Endothelial cell of umbilical vein (primary cell): ENCODE results near the gene MACROD2. TPM values are rescaled to one million over a fixed set of nuclear protein-coding genes. Genes with fewer than 3 reads are reported as not detected.

Experiments used
- BruUV-seq: library from RNA; stranded (reverse); fragments of 400-500 nt; replicated peaks from 2 replicates; lab custom pipeline; 2021; lab: Mats Ljungman, UMichigan
- CTCF ChIA-PET: fragments of 300-600, 350-600 bp; sonication (Branson Sonifier 250); formaldehyde crosslinking; loops from one replicate; lab custom pipeline; 2021; ENCODE audit warnings: antibody characterized with exemption, inconsistent platforms; lab: Charles Lee
- POLR2A ChIA-PET: fragments of 300-600, 350-600 bp; sonication (Branson Sonifier 250); formaldehyde crosslinking; loops from one replicate; lab custom pipeline; 2021; ENCODE audit warnings: antibody characterized with exemption, inconsistent platforms; lab: Charles Lee
- DNase-seq: peaks from one replicate; pipeline ENCODE4 v3.0.0-alpha.2; 2011; ENCODE audit warnings: low read depth, low spot score
- FAIRE-seq: peaks from 2 replicates; lab custom pipeline; 2011; peaks lifted over from hg19 to GRCh38; lab: Jason Lieb, UNC
- H2AFZ ChIP-seq: 2 replicates; pipeline ENCODE4 v1.6.0; 2012; ENCODE audit warnings: low read depth, low read length, control low read depth, inconsistent platforms
- H3K27ac ChIP-seq: 2 replicates; pipeline ENCODE4 v1.5.1; 2011; ENCODE audit warnings: low read depth, mild to moderate bottlenecking, control low read depth, low read length, moderate library complexity; ENCODE audit not compliant: insufficient read depth
- H3K27me3 ChIP-seq, 2 experiments: 2 replicates each; pipeline versions ENCODE4 v1.6.0 to v1.6.1; 2011; ENCODE audit warnings: low read length in 2 of 2, mixed read lengths in 1 of 2; ENCODE audit not compliant: control insufficient read depth in 2 of 2, insufficient read depth in 2 of 2
- H3K36me3 ChIP-seq, 2 experiments: 2 replicates in 1 of 2; 3 replicates in 1 of 2; pipeline ENCODE4 v1.5.1; 2011; ENCODE audit warnings: low read length in 2 of 2, mild to moderate bottlenecking in 1 of 2, moderate library complexity in 1 of 2; ENCODE audit not compliant: control insufficient read depth in 2 of 2, insufficient read depth in 2 of 2; ENCODE audit errors: extremely low read depth in 1 of 2
- H3K4me1 ChIP-seq: 3 replicates; pipeline ENCODE4 v1.5.1; 2011; ENCODE audit warnings: mild to moderate bottlenecking, low read length; ENCODE audit not compliant: control insufficient read depth, insufficient read depth; ENCODE audit errors: extremely low read depth
- H3K4me2 ChIP-seq: 2 replicates; pipeline ENCODE4 v1.6.1; 2011; ENCODE audit warnings: low read length, control low read depth, mixed read lengths; ENCODE audit not compliant: insufficient read depth
- H3K4me3 ChIP-seq, 3 experiments: fragments of 200-600 bp in 1 of 3; sonication (generic), shearing (Covaris generic) in 1 of 3; replicated peaks in 1 of 3; 2 replicates each; pipeline ENCODE4 v1.5.1; 2011 to 2016; ENCODE audit warnings: control low read depth in 3 of 3, low read length in 3 of 3, mild to moderate bottlenecking in 2 of 3, inconsistent platforms in 1 of 3, low read depth in 1 of 3, moderate library complexity in 1 of 3; ENCODE audit not compliant: insufficient read depth in 1 of 3
- H3K79me2 ChIP-seq: 2 replicates; pipeline ENCODE4 v1.6.0; 2012; ENCODE audit warnings: low read length, inconsistent platforms; ENCODE audit not compliant: control insufficient read depth, insufficient read depth
- H3K9ac ChIP-seq: replicated peaks from 2 replicates; pipeline ENCODE3; 2011; ENCODE audit warnings: low read length, control low read depth; ENCODE audit not compliant: insufficient read depth; ENCODE audit errors: extremely low read depth
- H3K9me1 ChIP-seq: replicated peaks from 3 replicates; pipeline ENCODE4 v1.6.0; 2011; ENCODE audit warnings: mild to moderate bottlenecking, low read length; ENCODE audit not compliant: control insufficient read depth, insufficient read depth; ENCODE audit errors: extremely low read depth
- H3K9me3 ChIP-seq: replicated peaks from 2 replicates; pipeline ENCODE4 v1.5.1; 2012; ENCODE audit warnings: low read length, inconsistent platforms; ENCODE audit not compliant: control insufficient read depth, insufficient read depth
- H4K20me1 ChIP-seq: replicated peaks from 2 replicates; pipeline ENCODE3; 2011; ENCODE audit warnings: mild to moderate bottlenecking, low read length; ENCODE audit not compliant: control insufficient read depth, insufficient read depth; ENCODE audit errors: extremely low read depth
- CTCF ChIP-seq, 2 donors: IDR thresholded peaks; 1 replicate in 1 of 2; 2 replicates in 1 of 2; pipeline ENCODE4 v1.5.1; 2011; ENCODE audit warnings: low read length in 2 of 2, mild to moderate bottlenecking in 2 of 2, moderate library complexity in 2 of 2, control low read depth in 1 of 2, inconsistent platforms in 1 of 2, low read depth in 1 of 2; ENCODE audit not compliant: insufficient read depth in 1 of 2; ENCODE audit errors: extremely low read depth in 1 of 2
- EZH2 ChIP-seq: IDR thresholded peaks from 2 replicates; pipeline ENCODE4 v1.6.1; 2012; ENCODE audit warnings: borderline replicate concordance, low read depth, mild to moderate bottlenecking, moderate library complexity, low read length, inconsistent platforms; ENCODE audit not compliant: severe bottlenecking
- FOS ChIP-seq: IDR thresholded peaks from 2 replicates; pipeline ENCODE4 v1.6.1; 2011; ENCODE audit warnings: mild to moderate bottlenecking, low read length, moderate library complexity, borderline replicate concordance; ENCODE audit not compliant: insufficient read depth
- GATA2 ChIP-seq: IDR thresholded peaks from 2 replicates; pipeline ENCODE4 v1.7.0; 2011; ENCODE audit warnings: low read depth, mild to moderate bottlenecking, moderate library complexity, mixed read lengths, low read length; ENCODE audit not compliant: insufficient read length, insufficient read depth
- JUN ChIP-seq: IDR thresholded peaks from 2 replicates; pipeline ENCODE4 v1.6.1; 2011; ENCODE audit warnings: borderline replicate concordance, low read depth; ENCODE audit not compliant: insufficient read length, insufficient read depth
- MAX ChIP-seq: IDR thresholded peaks from 2 replicates; pipeline ENCODE4 v1.6.1; 2011; ENCODE audit not compliant: insufficient read depth, insufficient read length
- MYC ChIP-seq: IDR thresholded peaks from one replicate; pipeline ENCODE4 v1.6.1; 2011; ENCODE audit warnings: mild to moderate bottlenecking, low read depth, low read length
- POLR2A ChIP-seq: IDR thresholded peaks from 2 replicates; pipeline ENCODE4 v1.6.1; 2012; ENCODE audit warnings: low read depth, mild to moderate bottlenecking, control low read depth, low read length
- POLR2AphosphoS5 ChIP-seq: IDR thresholded peaks from 2 replicates; pipeline ENCODE4 v1.6.1; 2012; ENCODE audit warnings: low read depth, mild to moderate bottlenecking, control low read depth, low read length, moderate library complexity; ENCODE audit not compliant: insufficient read depth
- dilution Hi-C: fragments of 300-500 bp; cut with MboI; formaldehyde crosslinking; loops from one replicate; pipeline ENCODE4 v1.15.0; 2019; ENCODE audit warnings: low sequenced_read_pairs; ENCODE audit not compliant: extremely low pct_ligation_motif_present
- intact Hi-C: fragments of 100-400 bp; cut with micrococcal nuclease; formaldehyde crosslinking; loops from one replicate; pipeline ENCODE4 v1.10.0; 2022
- polyA plus RNA-seq, 4 experiments: library from polyadenylated mRNA; depleted of rRNA in 3 of 4; stranded (reverse) in 3 of 4; unstranded in 1 of 4; fragments of >200 nt; gene quantifications; 2 replicates each; pipeline versions ENCODE4 v1.2.1 to v1.2.3, GENCODE V29; 2011 to 2012; ENCODE audit warnings: missing spikeins in 1 of 4
- total RNA-seq: library from RNA; stranded (reverse); gene quantifications from 2 replicates; pipeline ENCODE4 v1.2.3, GENCODE V29; 2021

Gene MACROD2
- total and polyA plus RNA-seq, 2 donors (not counting 3 experiments of a cell fraction or from before 2014, with no cell fraction given): 0.11 to 0.73 TPM

- Histone ChIP-seq H3K9me1 (no peaks in the 10 kb centered on the region), H3K9ac (no peak overlapping the region), H3K36me3 (no peaks in the 10 kb centered on the region), H2AFZ (no peak overlapping the region), H3K27ac (no peak overlapping the region), H4K20me1 (no peaks in the 10 kb centered on the region), H3K4me2 (no peak overlapping the region), H3K9me3 (no peaks in the 10 kb centered on the region), H3K4me3 (no peak overlapping the region), H3K27me3 (no peaks in the 10 kb centered on the region), H3K4me1 (no peaks in the 10 kb centered on the region), H3K79me2 (no peaks in the 10 kb centered on the region)
- dilution Hi-C loops (no loop called here), intact Hi-C loops (no loop called here)
- CTCF ChIA-PET: no interaction called here
- DNase-seq (no peak), FAIRE-seq (no peak)
- TF ChIP-seq EZH2: no peak
- TF ChIP-seq CTCF (IDR thresholded peaks at IDR 0.05; ENCODE audit: extremely low read depth in 1 of 2, insufficient read depth in 1 of 2, low read depth in 1 of 2, low read length in 2 of 2): no peak
- no peak for TF ChIP-seq FOS
- no peak for TF ChIP-seq POLR2A
- TF ChIP-seq POLR2AphosphoS5: no peak
- no peak for TF ChIP-seq JUN
- no peak for TF ChIP-seq MYC
- no peak for TF ChIP-seq MAX
- no peak for TF ChIP-seq GATA2
- POLR2A ChIA-PET: no interaction called here
- BruUV-seq: no TSS peak
These were observed 1880.1 kb downstream of the MACROD2 start for GRCh38 chr20:15875446-15875845.
